ENCODE results near the gene BBIP1.

Gene BBIP1

GRCh38 chr10:110918643-110919348 is at the start of gene BBIP1:
BBIP1 (minus strand) TSS chr10:110919180; CDS start chr10:110918157, 1,023 bp downstream.
- DNase-seq, result no peak

- no peak for DNase-seq
Measured at GRCh38 chr10:110967645-110968044, 48.7 kb upstream of the BBIP1 start.

GRCh38 chr10:110967009-110967630 is 48.1 kb upstream of the BBIP1 start:
- DNase-seq, result no peak

GRCh38 chr10:110966146-110966545 is 47.2 kb upstream of the BBIP1 start:
- no peak for DNase-seq

GRCh38 chr10:110965216-110965615 is 46.2 kb upstream of the BBIP1 start:
- no peak for DNase-seq

GRCh38 chr10:110964681-110965080 is 45.7 kb upstream of the BBIP1 start:
- no peak for DNase-seq

GRCh38 chr10:110963162-110963561 is 44.2 kb upstream of the BBIP1 start:
- no peak for DNase-seq

- no peak for DNase-seq
Measured at GRCh38 chr10:110962443-110962842, 43.5 kb upstream of the BBIP1 start.

GRCh38 chr10:110960333-110960712 is 41.3 kb upstream of the BBIP1 start:
- DNase-seq, result no peak

GRCh38 chr10:110959379-110960332 is 40.7 kb upstream of the BBIP1 start:
- DNase-seq, result no peak

GRCh38 chr10:110957606-110958005 is 38.6 kb upstream of the BBIP1 start:
- no peak for DNase-seq

GRCh38 chr10:110951381-110951780 is 32.4 kb upstream of the BBIP1 start:
- DNase-seq, result no peak

GRCh38 chr10:110947061-110947595 is 28.1 kb upstream of the BBIP1 start:
- no peak for DNase-seq

- DNase-seq, result no peak
Measured at GRCh38 chr10:110946496-110946895, 27.5 kb upstream of the BBIP1 start.

GRCh38 chr10:110944792-110945396 is 25.9 kb upstream of the BBIP1 start:
- DNase-seq, result no peak

GRCh38 chr10:110939419-110939818 is 20.4 kb upstream of the BBIP1 start:
- DNase-seq, result no peak

- DNase-seq, result no peak
Measured at GRCh38 chr10:110936757-110937156, 17.8 kb upstream of the BBIP1 start.

GRCh38 chr10:110932505-110933180 is 13.7 kb upstream of the BBIP1 start:
- no peak for DNase-seq

GRCh38 chr10:110931769-110932381 is 12.9 kb upstream of the BBIP1 start:
- no peak for DNase-seq

- DNase-seq, result no peak
Measured at GRCh38 chr10:110927461-110927860, 8.5 kb upstream of the BBIP1 start.

GRCh38 chr10:110923856-110924493 is 5.0 kb upstream of the BBIP1 start:
- DNase-seq, result no peak
